GM18868 (cell line): ENCODE measurements around the gene TSPAN4.

Experiments
- ATAC-seq: cut with Tn5 transposase; IDR thresholded peaks from one replicate; pipeline ENCODE4 v1.9.1; 2021; ENCODE audit warnings: mild to moderate bottlenecking, moderate library complexity; ENCODE audit not compliant: unreplicated experiment

The TSPAN4 gene

GRCh38 chr11:803770-804598 lies 38.7 kb upstream of the TSPAN4 start:
- ATAC-seq: no peak

GRCh38 chr11:804599-804964 lies 38.1 kb upstream of the TSPAN4 start:
- no peak for ATAC-seq

GRCh38 chr11:808427-809286 lies 34.0 kb upstream of the TSPAN4 start:
- ATAC-seq: peak; percentile 1

- ATAC-seq: peak; percentile 70
Measured at GRCh38 chr11:809287-810039, 33.2 kb upstream of the TSPAN4 start, which contains the start of gene RPLP2. Gene RPLP2 (plus strand): TSS chr11:809967. CDS start chr11:810235, 268 bp downstream.

GRCh38 chr11:810040-810567 lies 32.5 kb upstream of the TSPAN4 start:
- ATAC-seq: no peak

- no peak for ATAC-seq
Measured at GRCh38 chr11:811446-812245, 31.0 kb upstream of the TSPAN4 start.

GRCh38 chr11:812390-812789 lies 30.3 kb upstream of the TSPAN4 start:
- ATAC-seq: no peak

- ATAC-seq: no peak
Measured at GRCh38 chr11:813072-813455, 29.6 kb upstream of the TSPAN4 start.

GRCh38 chr11:813456-814096 lies 29.1 kb upstream of the TSPAN4 start:
- ATAC-seq: no peak

- no peak for ATAC-seq
Measured at GRCh38 chr11:815675-816432, 26.8 kb upstream of the TSPAN4 start.

GRCh38 chr11:816433-816779 lies 26.2 kb upstream of the TSPAN4 start:
- ATAC-seq: no peak

- ATAC-seq: no peak
Measured at GRCh38 chr11:818396-819128, 24.1 kb upstream of the TSPAN4 start, which contains the start of gene PNPLA2. Gene PNPLA2 (plus strand): TSS chr11:818914. CDS start chr11:819719, 805 bp downstream.

- peak; percentile 68 for ATAC-seq
Measured at GRCh38 chr11:819129-819931, 23.3 kb upstream of the TSPAN4 start.

GRCh38 chr11:819943-820649 lies 22.6 kb upstream of the TSPAN4 start:
- ATAC-seq: peak; percentile 66

GRCh38 chr11:820655-821511 lies 21.8 kb upstream of the TSPAN4 start:
- no peak for ATAC-seq
